Measurements from ENCODE around the gene MAN2A2.

The MAN2A2 gene

GRCh38 chr15:90970274-90970673 is 67.2 kb downstream of the MAN2A2 start:
- DNase-seq = no peak

GRCh38 chr15:90972133-90972532 is 69.0 kb downstream of the MAN2A2 start:
- DNase-seq = no peak
